Activated B cell treated with CpG ODN at 0.5 μM for 24 hours (primary cell): ENCODE measurements around the gene ALG9. TPM values are rescaled to one million over a fixed set of nuclear protein-coding genes. Genes with fewer than 3 reads are reported as not detected.

ENCODE experiments used
- ATAC-seq: fragments of 200-7000 bp; cut with Tn5 transposase; one replicate; pipeline ENCODE4 v1.10.0; 2021; ENCODE audit warnings: low read depth, mild to moderate bottlenecking, moderate library complexity
- CTCF ChIA-PET: fragments of 350-600 bp; sonication (Branson Sonifier 250); formaldehyde crosslinking; loops from one replicate; lab custom pipeline; 2021; ENCODE audit warnings: antibody characterized with exemption; lab: Charles Lee
- POLR2A ChIA-PET: fragments of 350-600 bp; sonication (Branson Sonifier 250); formaldehyde crosslinking; loops from one replicate; lab custom pipeline; 2021; ENCODE audit warnings: antibody characterized with exemption; lab: Charles Lee
- DNase-seq: peaks from one replicate; pipeline ENCODE4 v3.0.0; 2022
- H3K27ac Mint-ChIP-seq: one replicate; pipeline ENCODE4 v1.8.0; 2020; ENCODE audit warnings: mixed read lengths
- H3K27me3 Mint-ChIP-seq: one replicate; pipeline ENCODE4 v1.8.0; 2021; ENCODE audit warnings: mixed read lengths
- H3K36me3 Mint-ChIP-seq: one replicate; pipeline ENCODE4 v1.8.0; 2021; ENCODE audit warnings: low read depth, mixed read lengths
- H3K4me1 Mint-ChIP-seq: one replicate; pipeline ENCODE4 v1.8.0; 2021; ENCODE audit warnings: mixed read lengths
- H3K4me3 Mint-ChIP-seq: one replicate; pipeline ENCODE4 v1.8.0; 2020; ENCODE audit warnings: mild to moderate bottlenecking, mixed read lengths
- H3K9me3 Mint-ChIP-seq: one replicate; pipeline ENCODE4 v1.8.0; 2020; ENCODE audit warnings: mixed read lengths
- CTCF ChIP-seq: fragments of 200-600 bp; IDR thresholded peaks from one replicate; pipeline ENCODE4 v1.8.0; 2022; ENCODE audit warnings: antibody characterized with exemption, mild to moderate bottlenecking
- intact Hi-C: fragments of 100-400 bp; cut with micrococcal nuclease; formaldehyde crosslinking; loops from one replicate; pipeline ENCODE4 v1.15.1; 2024
- total RNA-seq: library from RNA; stranded (reverse); gene quantifications from 2 replicates; pipeline ENCODE4 v1.2.3, GENCODE V29; 2022

The ALG9 gene
- total RNA-seq, 1 donor from 2014 or later = 20.1 TPM

GRCh38 chr11:111837366-111837891 lies 34.0 kb downstream of the ALG9 start:
- Mint-ChIP-seq H3K36me3 (peaks cover 60% of the 10 kb centered on the region), H3K4me3 (no peak overlapping the region), H3K27ac (no peak overlapping the region), H3K4me1 (no peaks in the 10 kb centered on the region), H3K9me3 (no peaks in the 10 kb centered on the region), H3K27me3 (no peaks in the 10 kb centered on the region)
- POLR2A ChIA-PET = no interaction called here
- ATAC-seq (no peak), DNase-seq (no peak)
- CTCF ChIA-PET = interaction anchor here (1.2 kb wide), 1 partner anchor 233 kb away, joined by 3 read pairs; no protein-coding TSS in a partner anchor
- TF ChIP-seq CTCF = no peak
- intact Hi-C loops = no loop called here

GRCh38 chr11:111836721-111837120 lies 34.7 kb downstream of the ALG9 start:
- ATAC-seq = no peak
- ChIA-PET POLR2A (no interaction called here), CTCF (interaction anchor here (1.2 kb wide), 1 partner anchor 232 kb away, joined by 3 read pairs; no protein-coding TSS in a partner anchor)
- no peak for DNase-seq
- TF ChIP-seq CTCF = no peak
- H3K9me3 Mint-ChIP-seq = no peaks in the 10 kb centered on the region
- H3K27ac Mint-ChIP-seq = no peak overlapping the region
- H3K4me1 Mint-ChIP-seq = no peaks in the 10 kb centered on the region
- H3K4me3 Mint-ChIP-seq = no peak overlapping the region
- intact Hi-C loops = no loop called here
- H3K36me3 Mint-ChIP-seq = peaks cover 60% of the 10 kb centered on the region
- no peaks in the 10 kb centered on the region for H3K27me3 Mint-ChIP-seq

- no peak for TF ChIP-seq CTCF
- Mint-ChIP-seq H3K27ac (no peak overlapping the region), H3K4me1 (no peaks in the 10 kb centered on the region), H3K36me3 (peaks cover 66% of the 10 kb centered on the region), H3K27me3 (no peaks in the 10 kb centered on the region), H3K4me3 (no peak overlapping the region), H3K9me3 (no peaks in the 10 kb centered on the region)
- DNase-seq (no peak), ATAC-seq (no peak)
- CTCF ChIA-PET = interaction anchor here (1.2 kb wide), 1 partner anchor 232 kb away, joined by 3 read pairs; no protein-coding TSS in a partner anchor
- POLR2A ChIA-PET = no interaction called here
- intact Hi-C loops = no loop called here
Measured at GRCh38 chr11:111836162-111836561, 35.2 kb downstream of the ALG9 start.

GRCh38 chr11:111835665-111836064 lies 35.7 kb downstream of the ALG9 start:
- H3K27ac Mint-ChIP-seq = no peak overlapping the region
- ChIA-PET POLR2A (interaction anchor here (0.6 kb wide), 1 partner anchor 36 kb away, joined by 6 read pairs; no protein-coding TSS in a partner anchor), CTCF (no interaction called here)
- intact Hi-C loops = no loop called here
- H3K27me3 Mint-ChIP-seq = no peaks in the 10 kb centered on the region
- DNase-seq (no peak), ATAC-seq (no peak)
- no peaks in the 10 kb centered on the region for H3K4me1 Mint-ChIP-seq
- no peaks in the 10 kb centered on the region for H3K9me3 Mint-ChIP-seq
- peaks cover 68% of the 10 kb centered on the region for H3K36me3 Mint-ChIP-seq
- TF ChIP-seq CTCF = no peak
- H3K4me3 Mint-ChIP-seq = no peak overlapping the region

- H3K9me3 Mint-ChIP-seq = no peaks in the 10 kb centered on the region
- H3K4me1 Mint-ChIP-seq = no peaks in the 10 kb centered on the region
- ATAC-seq (no peak), DNase-seq (no peak)
- no peak overlapping the region for H3K27ac Mint-ChIP-seq
- H3K4me3 Mint-ChIP-seq = no peak overlapping the region
- intact Hi-C loops = no loop called here
- ChIA-PET POLR2A (interaction anchor here (0.6 kb wide), 1 partner anchor 37 kb away, joined by 6 read pairs; no protein-coding TSS in a partner anchor), CTCF (interaction anchor here (0.6 kb wide), 1 partner anchor 232 kb away, joined by 3 read pairs; no protein-coding TSS in a partner anchor)
- H3K36me3 Mint-ChIP-seq = peaks cover 68% of the 10 kb centered on the region
- no peaks in the 10 kb centered on the region for H3K27me3 Mint-ChIP-seq
- no peak for TF ChIP-seq CTCF
Measured at GRCh38 chr11:111834432-111835163, 36.8 kb downstream of the ALG9 start.
